Right renal pelvis (tissue), 4 donors: Measurements from ENCODE around the gene SPTLC2. TPM values are rescaled to one million over a fixed set of nuclear protein-coding genes. Genes with fewer than 3 reads are reported as not detected.

Experiments
- DNase-seq, 4 donors: peaks; one replicate each; pipeline ENCODE4 v3.0.0-alpha.2; 2013; ENCODE audit warnings: low read depth in 4 of 4, low spot score in 3 of 4, missing footprints in 1 of 4
- polyA plus RNA-seq, 4 donors: library from polyadenylated mRNA; unstranded; fragments of 120-200 nt; gene quantifications; one replicate each; pipeline ENCODE4 v1.2.1, GENCODE V29; 2013; ENCODE audit not compliant: insufficient read length in 4 of 4

SPTLC2 gene
- polyA plus RNA-seq, 4 donors = 62.9 to 84.9 (median 79.4) TPM

DNA sequence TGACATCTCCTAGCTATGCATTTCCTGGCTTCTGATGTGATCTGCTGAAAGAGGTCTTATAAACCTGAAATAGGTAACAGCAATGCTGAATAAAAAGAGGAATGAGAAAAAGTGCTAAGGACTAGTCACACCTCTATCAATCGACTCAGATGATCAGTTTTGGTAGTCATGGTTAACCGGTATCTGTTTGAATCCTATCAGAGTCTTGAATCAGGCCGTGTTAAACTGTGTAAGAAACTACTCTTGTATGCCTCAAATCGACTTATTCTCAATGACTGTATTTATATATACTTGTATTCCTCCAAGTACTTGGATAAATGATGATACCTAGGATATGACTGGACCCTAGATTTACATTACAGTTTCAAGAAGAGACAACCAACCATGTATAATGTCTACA lies 107.1 kb downstream of the SPTLC2 start:
- DNase-seq = no peak

- DNase-seq = no peak
These were observed 107.6 kb downstream of the SPTLC2 start for GRCh38 chr14:77508876-77509275.

DNA sequence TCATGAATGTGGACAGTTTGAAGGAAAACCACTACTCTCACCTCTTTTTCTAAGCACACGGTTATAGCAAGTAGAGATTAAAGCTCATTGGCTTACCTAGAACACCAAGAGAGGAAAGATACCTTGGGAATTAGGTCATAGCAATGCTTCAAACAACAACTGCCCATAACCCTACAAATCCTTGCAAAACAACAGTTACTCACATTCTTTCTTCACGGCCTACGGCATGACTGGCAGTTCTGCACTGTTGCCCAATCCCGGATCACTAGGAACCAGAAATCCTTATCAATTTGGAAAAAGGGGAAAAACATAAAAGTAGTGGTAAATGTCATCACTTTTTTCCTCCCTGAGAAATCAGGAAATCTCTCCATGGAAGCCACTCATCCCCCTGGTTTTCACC lies 108.2 kb downstream of the SPTLC2 start:
- no peak for DNase-seq

DNA sequence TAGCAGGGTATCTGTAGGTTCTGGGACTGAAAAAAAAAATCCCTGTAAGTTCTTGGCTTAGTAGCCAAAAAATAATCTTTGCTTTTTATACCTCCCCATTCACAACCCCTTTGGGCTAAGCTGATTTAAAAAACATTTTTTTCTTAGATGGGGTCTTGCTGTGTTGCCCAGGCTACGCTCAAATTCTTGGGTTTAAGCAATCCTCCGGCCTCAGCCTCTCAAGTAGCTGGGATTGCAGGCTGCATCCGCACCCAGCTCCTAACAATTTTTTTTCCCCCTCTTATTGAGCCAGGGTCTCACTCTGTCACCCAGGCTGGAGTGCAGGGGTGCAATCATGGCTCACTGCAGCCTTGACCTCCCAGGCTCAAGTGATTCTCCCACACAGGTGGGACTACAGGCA lies 108.7 kb downstream of the SPTLC2 start:
- no peak for DNase-seq

DNA sequence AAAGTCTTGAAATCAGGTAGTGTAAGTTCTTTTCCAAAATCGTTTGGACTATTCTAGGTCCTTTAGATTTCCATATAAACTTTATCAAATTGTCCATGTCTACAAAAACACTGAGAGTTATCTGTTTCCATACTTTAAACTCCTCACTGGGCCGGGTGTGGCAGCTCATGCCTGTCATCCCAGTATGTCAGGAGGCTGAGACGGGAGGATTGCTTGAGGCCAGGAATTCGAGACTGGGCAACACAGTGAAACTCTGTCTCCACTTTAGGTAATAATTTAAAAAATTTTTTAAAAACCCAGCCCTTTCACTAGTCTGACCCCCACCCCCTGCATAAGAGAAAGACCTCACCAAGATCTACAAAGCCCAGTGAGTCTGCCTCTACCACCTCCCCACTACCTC lies 111.4 kb downstream of the SPTLC2 start:
- DNase-seq = no peak

DNA sequence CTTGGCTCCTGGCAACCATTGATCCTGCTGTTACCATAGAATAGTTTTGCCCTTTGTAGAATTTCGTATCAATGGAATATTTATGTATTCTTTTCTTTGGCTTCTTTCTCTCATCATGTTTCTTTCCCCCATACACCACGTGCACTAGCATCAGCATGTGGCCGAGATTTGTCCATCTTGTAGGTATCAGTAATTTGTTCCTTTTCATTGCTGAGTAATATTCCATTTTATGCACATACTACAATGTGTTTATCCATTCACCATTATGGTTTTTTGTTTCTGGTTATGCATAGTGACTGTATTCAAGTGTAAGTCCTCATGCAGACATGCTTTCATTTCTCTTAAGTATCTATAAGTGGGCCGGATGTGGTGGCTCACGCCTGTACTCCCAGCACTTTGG lies 113.3 kb downstream of the SPTLC2 start:
- DNase-seq = no peak

DNA sequence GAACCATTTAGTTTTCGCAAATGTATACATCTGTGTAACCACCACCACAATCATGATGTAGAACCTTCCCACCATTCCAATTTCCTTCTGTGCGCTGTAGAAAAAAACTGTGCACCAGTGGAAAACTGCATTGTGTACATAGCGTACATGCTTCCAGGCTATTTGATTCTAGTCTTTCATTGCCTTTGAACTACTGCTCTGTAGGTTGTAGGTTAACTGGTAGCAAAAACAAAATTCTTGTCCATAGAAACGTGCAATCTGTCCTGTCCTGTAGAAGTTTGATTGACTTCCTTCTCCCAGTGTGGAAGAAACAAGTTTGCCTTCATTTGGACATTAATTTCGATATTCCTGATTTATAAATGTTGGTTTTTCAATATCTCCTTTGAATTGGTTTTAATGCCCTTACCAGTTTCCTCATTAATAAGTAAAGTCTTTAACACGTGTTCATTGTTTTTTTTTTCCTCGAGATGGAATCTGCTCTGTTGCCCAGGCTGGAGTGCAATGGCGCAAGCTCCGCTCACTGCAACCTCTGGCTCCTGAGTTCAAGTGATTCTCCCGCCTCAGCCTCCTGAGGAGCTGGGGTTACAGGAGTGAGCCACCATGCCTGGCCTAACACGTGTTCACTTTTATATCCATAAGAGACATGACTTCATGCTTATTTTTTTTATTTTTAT lies 114.2 kb downstream of the SPTLC2 start:
- DNase-seq = no peak

DNA sequence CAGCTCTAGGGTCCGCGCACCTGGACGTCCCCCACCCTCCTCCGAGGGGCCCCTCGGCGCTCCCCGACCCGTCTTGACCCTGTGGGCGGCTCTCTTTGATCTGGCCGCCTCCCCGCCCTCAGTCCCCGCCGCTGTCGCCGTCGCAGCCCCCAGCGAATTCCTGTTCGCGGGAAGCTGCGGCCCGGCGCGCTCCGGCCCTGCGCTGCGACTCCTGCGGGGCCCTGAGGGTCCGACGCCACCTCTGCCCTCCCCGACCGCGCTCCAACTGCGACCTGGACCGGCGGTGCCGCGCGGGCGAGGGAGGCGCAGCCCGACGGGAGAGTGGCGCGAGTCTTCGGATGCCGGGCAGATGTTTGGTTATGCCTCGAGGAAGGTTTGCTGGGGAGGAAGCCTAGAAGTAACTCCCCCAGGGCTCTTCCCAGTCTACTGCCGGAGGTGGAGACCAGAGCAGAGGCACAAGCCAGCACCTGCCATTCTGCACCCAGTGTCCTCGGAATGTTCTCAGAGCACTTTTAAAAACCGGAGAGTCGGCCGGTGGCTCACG lies 117.4 kb downstream of the SPTLC2 start:
- no peak for DNase-seq

- no peak for DNase-seq
These were observed 118.1 kb downstream of the SPTLC2 start, which contains the start of gene ISM2 for GRCh38 chr14:77498120-77498979. TSS of gene ISM2 (minus strand) at chr14:77498816. CDS start at chr14:77498793, 23 bp downstream.

- no peak for DNase-seq
These were observed 121.1 kb downstream of the SPTLC2 start for GRCh38 chr14:77495334-77495733.

DNA sequence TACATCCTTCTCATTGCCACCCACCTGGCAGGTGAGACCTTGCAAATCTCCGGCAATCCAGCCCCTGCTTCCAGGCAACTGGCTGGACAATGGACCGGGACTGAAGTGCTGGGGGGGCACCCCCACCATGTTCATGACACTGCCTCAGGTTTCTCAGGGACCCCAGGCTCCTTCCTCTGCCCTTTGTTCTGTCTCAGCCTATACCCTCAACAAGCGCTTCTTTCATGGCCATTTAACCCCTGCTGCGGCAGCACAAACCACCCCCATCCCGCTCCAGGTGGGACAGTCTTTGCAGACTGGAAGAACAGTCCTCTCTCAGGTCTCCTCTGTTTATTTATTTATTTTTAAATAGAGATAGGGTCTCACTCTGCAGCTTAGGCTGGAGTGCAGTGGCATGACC lies 125.4 kb downstream of the SPTLC2 start:
- no peak for DNase-seq

GRCh38 chr14:77490347-77490986 lies 126.0 kb downstream of the SPTLC2 start:
- no peak for DNase-seq

GRCh38 chr14:77489041-77489440 lies 127.4 kb downstream of the SPTLC2 start:
- no peak for DNase-seq

DNA sequence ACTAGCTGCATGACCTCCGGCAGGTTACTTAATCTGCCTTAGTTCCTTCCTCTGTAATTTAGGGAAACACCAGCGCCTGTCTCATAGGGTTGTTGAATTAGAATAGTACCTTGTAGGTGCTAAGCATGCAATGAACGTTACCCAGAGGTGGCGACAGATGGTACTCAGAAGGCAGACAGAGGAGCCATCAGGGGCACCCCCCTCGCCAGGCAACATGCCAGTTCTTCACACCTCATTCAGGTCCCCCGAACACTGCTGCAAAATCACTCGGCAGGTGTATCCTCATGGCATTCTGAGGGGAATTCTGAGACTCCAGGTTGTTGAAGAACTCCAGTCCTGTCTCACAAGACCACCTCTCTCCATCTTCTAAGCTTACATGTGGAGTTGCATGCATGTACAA lies 127.9 kb downstream of the SPTLC2 start:
- DNase-seq = no peak

GRCh38 chr14:77485901-77486678 lies 130.3 kb downstream of the SPTLC2 start:
- no peak for DNase-seq

DNA sequence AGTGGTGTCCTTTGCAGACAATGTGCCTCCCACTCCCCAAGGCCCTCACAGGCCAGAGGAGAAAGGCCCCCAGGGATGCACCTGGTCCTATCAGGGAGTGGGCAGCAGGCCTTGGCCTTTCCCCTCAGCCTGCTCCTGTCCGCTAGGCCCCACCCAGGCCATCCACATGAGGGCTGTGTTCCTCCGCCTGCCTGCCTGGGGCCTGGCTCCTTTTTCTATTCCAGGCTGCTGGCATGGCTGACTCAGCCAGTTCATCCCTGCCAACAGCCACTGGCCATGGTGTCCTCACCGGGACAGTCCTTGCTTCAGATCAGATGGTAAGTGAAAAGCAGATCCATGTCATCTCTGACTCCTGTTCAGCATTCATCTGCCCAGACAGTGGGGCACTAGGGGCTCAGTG lies 131.2 kb downstream of the SPTLC2 start:
- no peak for DNase-seq

DNA sequence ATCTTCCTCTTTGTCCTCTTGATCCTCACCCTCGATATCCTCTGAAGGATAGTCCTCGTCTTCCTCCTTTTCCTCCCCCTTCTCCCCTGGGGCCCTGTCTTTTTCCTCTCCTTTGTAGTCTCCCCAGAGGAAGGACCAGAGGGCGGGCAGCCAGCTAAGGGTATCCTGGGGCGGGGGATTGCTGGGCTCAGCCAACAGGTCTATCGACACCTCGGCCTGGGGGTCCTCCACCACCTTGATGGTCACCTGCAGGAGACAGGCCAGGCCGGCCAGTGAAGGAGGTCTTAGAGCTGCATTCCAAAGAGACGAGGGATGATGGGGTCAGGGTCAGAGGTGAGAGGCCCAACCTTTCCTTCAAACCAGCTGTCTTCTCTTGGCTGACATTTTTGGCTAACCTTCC lies 134.0 kb downstream of the SPTLC2 start:
- no peak for DNase-seq

GRCh38 chr14:77478796-77479195 lies 137.6 kb downstream of the SPTLC2 start:
- DNase-seq = no peak

- no peak for DNase-seq
These were observed 138.4 kb downstream of the SPTLC2 start for GRCh38 chr14:77478029-77478428.

- DNase-seq = no peak
These were observed 140.9 kb downstream of the SPTLC2 start for GRCh38 chr14:77475432-77476115.
